Activated CD8-positive, alpha-beta T cell treated with anti-CD3 and anti-CD28 coated beads, Interleukin-2, amount 10 ng/mL, durations not matched to agents 7 days and 5 days (primary cell): Measurements from ENCODE around the gene PI4KA. TPM values are rescaled to one million over a fixed set of nuclear protein-coding genes. Genes with fewer than 3 reads are reported as not detected.
A peak's percentile ranks its signal among the peaks of the same experiment; 100 is the strongest.

Experiments
- ATAC-seq: fragments of 150-1000 bp; cut with Tn5 transposase; one replicate; pipeline ENCODE4 v1.10.0; 2021; ENCODE audit warnings: moderate library complexity
- CTCF ChIA-PET: fragments of 350-600 bp; sonication (Branson Sonifier 250); formaldehyde crosslinking; loops from one replicate; lab custom pipeline; 2021; ENCODE audit warnings: antibody characterized with exemption; lab: Charles Lee
- POLR2A ChIA-PET: fragments of 350-600 bp; sonication (Branson Sonifier 250); formaldehyde crosslinking; loops from one replicate; lab custom pipeline; 2021; ENCODE audit warnings: antibody characterized with exemption; lab: Charles Lee
- DNase-seq: peaks from one replicate; pipeline ENCODE4 v3.0.0-alpha.2; 2020
- H3K27ac Mint-ChIP-seq: one replicate; pipeline ENCODE4 v1.8.0; 2021; ENCODE audit warnings: mild to moderate bottlenecking, mixed read lengths
- H3K27me3 Mint-ChIP-seq: one replicate; pipeline ENCODE4 v1.8.0; 2021; ENCODE audit warnings: low read depth, mixed read lengths
- H3K36me3 Mint-ChIP-seq: one replicate; pipeline ENCODE4 v1.8.0; 2021; ENCODE audit warnings: low read depth, mixed read lengths
- H3K4me1 Mint-ChIP-seq: one replicate; pipeline ENCODE4 v1.8.0; 2021; ENCODE audit warnings: low read depth, mixed read lengths
- H3K4me3 Mint-ChIP-seq: one replicate; pipeline ENCODE4 v1.8.0; 2021; ENCODE audit warnings: mild to moderate bottlenecking, mixed read lengths
- H3K9me3 Mint-ChIP-seq: one replicate; pipeline ENCODE4 v1.8.0; 2022; ENCODE audit warnings: mixed read lengths; ENCODE audit not compliant: insufficient read depth
- total RNA-seq, 2 experiments: library from RNA; stranded (reverse); gene quantifications; one replicate each; pipeline ENCODE4 v1.2.3, GENCODE V29; 2021

The PI4KA gene
- total RNA-seq, 2 experiments from 2014 or later = 112 to 120 TPM

GRCh38 chr22:20796731-20797130 is 61.9 kb downstream of the PI4KA start:
- ChIA-PET CTCF (no interaction called here), POLR2A (no interaction called here)
- no peak for ATAC-seq
- no peaks in the 10 kb centered on the region for H3K9me3 Mint-ChIP-seq
- H3K4me1 Mint-ChIP-seq = no peaks in the 10 kb centered on the region
- H3K27ac Mint-ChIP-seq = no peak overlapping the region
- DNase-seq = no peak
- peaks cover 34% of the 10 kb centered on the region for H3K36me3 Mint-ChIP-seq
- no peak overlapping the region for H3K4me3 Mint-ChIP-seq
- H3K27me3 Mint-ChIP-seq = no peaks in the 10 kb centered on the region

DNA sequence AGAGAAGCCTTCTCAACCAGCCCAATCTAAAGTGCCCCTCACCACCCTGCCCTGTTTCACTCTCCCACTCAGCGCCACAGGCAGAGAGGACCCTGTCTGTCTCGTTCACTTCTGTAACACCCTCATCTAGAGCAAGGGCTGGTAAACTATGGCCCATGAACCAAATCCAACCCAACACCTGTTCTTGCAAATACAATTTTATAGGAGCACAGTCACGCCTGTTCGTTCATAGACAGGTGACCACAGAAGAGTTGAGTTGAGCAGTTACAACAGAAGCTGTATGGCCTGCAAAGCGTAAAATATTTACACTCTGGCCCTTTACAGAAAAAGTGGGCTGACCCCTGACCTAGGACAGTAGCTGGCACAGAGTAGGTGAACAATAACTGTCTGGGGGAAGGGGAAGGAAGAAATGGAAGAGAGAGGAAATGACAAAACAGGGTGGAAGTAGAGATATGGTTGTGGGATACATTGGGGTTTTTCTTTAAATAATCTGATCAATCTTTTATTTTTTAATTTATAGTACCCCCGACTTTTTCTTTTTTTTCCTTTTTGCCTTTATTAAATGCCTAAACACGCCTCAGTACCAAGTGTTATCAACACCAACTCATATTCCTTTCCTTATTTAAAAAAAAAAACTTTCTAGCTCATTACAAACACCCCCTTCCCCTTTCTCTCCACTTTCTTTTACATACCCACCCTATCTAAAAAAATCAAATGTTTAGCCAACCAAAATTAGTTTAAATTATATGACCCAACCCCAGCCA is 63.8 kb downstream of the PI4KA start:
- CTCF ChIA-PET = interaction anchor here (0.9 to 2.5 kb wide), 3 partner anchors 10 to 11 kb away, joined by 4 to 17 read pairs (median 5); no protein-coding TSS in a partner anchor
- DNase-seq (no peak), ATAC-seq (no peak)
- peaks cover 38% of the 10 kb centered on the region for H3K36me3 Mint-ChIP-seq
- no peaks in the 10 kb centered on the region for H3K27me3 Mint-ChIP-seq
- H3K4me1 Mint-ChIP-seq = no peaks in the 10 kb centered on the region
- POLR2A ChIA-PET = no interaction called here
- H3K9me3 Mint-ChIP-seq = no peaks in the 10 kb centered on the region
- H3K4me3 Mint-ChIP-seq = no peak overlapping the region
- H3K27ac Mint-ChIP-seq = no peak overlapping the region

GRCh38 chr22:20793748-20794649 is 64.6 kb downstream of the PI4KA start:
- Mint-ChIP-seq H3K36me3 (peaks cover 34% of the 10 kb centered on the region), H3K27ac (peak overlapping the region; percentile 48), H3K27me3 (no peaks in the 10 kb centered on the region), H3K9me3 (no peaks in the 10 kb centered on the region), H3K4me3 (no peak overlapping the region), H3K4me1 (no peaks in the 10 kb centered on the region)
- POLR2A ChIA-PET = interaction anchor here (0.7 kb wide), 1 partner anchor 92 kb away, joined by 3 read pairs; no protein-coding TSS in a partner anchor
- CTCF ChIA-PET = interaction anchor here (2.5 kb wide), 1 partner anchor 10 kb away, joined by 17 read pairs; no protein-coding TSS in a partner anchor
- ATAC-seq (no peak), DNase-seq (no peak)

GRCh38 chr22:20792966-20793728 is 65.5 kb downstream of the PI4KA start:
- ATAC-seq (no peak), DNase-seq (no peak)
- Mint-ChIP-seq H3K27me3 (no peaks in the 10 kb centered on the region), H3K9me3 (no peaks in the 10 kb centered on the region), H3K36me3 (peaks cover 31% of the 10 kb centered on the region), H3K27ac (no peak overlapping the region), H3K4me1 (no peaks in the 10 kb centered on the region), H3K4me3 (no peak overlapping the region)
- POLR2A ChIA-PET = interaction anchor here (0.7 kb wide), 1 partner anchor 91 kb away, joined by 3 read pairs; no protein-coding TSS in a partner anchor
- CTCF ChIA-PET = interaction anchor here (2.5 kb wide), 1 partner anchor 9 kb away, joined by 17 read pairs; no protein-coding TSS in a partner anchor

GRCh38 chr22:20792221-20792965 is 66.2 kb downstream of the PI4KA start:
- no peaks in the 10 kb centered on the region for H3K4me1 Mint-ChIP-seq
- no peaks in the 10 kb centered on the region for H3K9me3 Mint-ChIP-seq
- ATAC-seq (no peak), DNase-seq (no peak)
- CTCF ChIA-PET = interaction anchor here (2.5 kb wide), 1 partner anchor 8 kb away, joined by 17 read pairs; no protein-coding TSS in a partner anchor
- H3K36me3 Mint-ChIP-seq = peaks cover 33% of the 10 kb centered on the region
- no peak overlapping the region for H3K27ac Mint-ChIP-seq
- POLR2A ChIA-PET = no interaction called here
- no peak overlapping the region for H3K4me3 Mint-ChIP-seq
- H3K27me3 Mint-ChIP-seq = no peaks in the 10 kb centered on the region

DNA sequence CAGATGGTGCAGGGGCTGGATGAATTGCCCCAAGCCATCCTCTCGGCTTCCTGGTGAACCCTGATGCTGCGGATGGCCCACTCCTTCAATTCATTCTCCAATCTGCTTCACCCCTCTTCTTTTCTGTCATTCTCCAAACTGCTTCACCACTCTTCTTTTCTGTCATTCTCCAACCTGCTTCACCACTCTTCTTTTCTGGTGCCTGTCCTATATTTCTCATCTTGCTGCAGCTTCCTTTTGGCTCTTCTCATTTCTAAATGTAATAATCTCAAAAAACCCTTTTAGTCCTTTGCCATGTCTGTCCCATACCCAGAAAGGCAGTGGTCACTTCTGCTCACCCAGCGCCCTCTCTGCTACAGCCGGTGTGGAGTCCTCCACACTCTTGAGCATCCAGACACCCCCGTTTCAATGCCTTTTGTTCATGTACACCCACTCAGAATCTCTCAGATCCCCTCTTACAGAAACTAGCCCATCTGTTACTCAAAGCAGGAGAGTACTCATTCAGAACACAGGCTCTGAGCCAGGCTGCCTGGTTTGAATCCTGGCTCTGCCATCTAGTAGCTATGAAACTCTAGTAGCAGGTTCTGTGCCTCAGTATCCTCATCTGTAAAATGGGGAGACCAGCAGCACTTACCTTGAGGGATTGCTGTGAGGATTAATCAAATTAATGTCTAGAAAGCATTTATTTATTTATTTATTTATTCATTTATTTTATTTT is 69.8 kb downstream of the PI4KA start:
- Mint-ChIP-seq H3K27ac (no peak overlapping the region), H3K9me3 (no peaks in the 10 kb centered on the region), H3K27me3 (no peaks in the 10 kb centered on the region), H3K4me3 (no peak overlapping the region), H3K4me1 (no peaks in the 10 kb centered on the region), H3K36me3 (peaks cover 21% of the 10 kb centered on the region)
- no peak for ATAC-seq
- ChIA-PET POLR2A (no interaction called here), CTCF (no interaction called here)
- DNase-seq = no peak

DNA sequence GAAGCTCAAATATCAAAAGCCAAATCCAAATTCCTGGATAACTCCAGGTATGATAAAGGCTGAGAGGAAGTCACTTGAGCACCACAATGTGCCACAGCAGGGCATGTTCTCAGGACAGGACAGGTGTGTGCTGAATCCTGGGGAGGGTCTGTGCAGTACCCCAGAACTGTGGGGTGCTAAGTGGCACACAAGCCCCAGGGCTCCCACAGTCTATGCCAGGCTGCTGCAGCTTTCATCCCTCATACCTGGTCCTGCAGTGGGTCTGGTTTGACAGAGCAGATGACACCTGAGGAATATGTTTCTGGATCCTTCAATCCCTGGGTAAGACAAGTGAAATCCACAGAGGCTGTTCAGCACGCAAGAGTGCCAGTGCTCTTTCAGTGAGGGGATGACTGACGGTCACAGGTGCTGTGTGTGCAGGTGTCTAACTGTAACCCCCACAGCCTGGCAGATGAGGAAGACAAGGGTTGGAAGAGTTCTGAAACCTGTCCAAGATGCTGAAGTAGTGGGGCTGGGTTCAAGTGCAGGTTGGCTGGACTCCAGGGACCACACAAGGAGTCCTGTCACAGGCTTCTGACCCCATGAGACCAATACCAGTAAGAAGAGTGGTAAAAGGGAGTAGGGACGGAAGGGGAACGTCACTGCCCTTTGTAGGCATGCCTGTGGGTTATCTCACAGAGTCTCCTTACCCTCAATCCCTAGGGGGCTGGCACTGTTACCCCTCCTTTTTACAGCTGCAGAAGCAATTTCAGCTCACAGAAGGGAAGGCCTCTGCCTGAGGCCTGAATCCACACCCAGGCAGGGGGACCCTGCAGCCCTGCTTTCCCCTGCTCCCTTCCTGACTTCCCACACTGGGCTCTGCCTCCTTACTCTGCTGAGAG is 70.6 kb downstream of the PI4KA start:
- DNase-seq (no peak), ATAC-seq (no peak)
- no peak overlapping the region for H3K4me3 Mint-ChIP-seq
- peaks cover 23% of the 10 kb centered on the region for H3K36me3 Mint-ChIP-seq
- POLR2A ChIA-PET = no interaction called here
- H3K27me3 Mint-ChIP-seq = no peaks in the 10 kb centered on the region
- H3K27ac Mint-ChIP-seq = no peak overlapping the region
- CTCF ChIA-PET = no interaction called here
- no peaks in the 10 kb centered on the region for H3K9me3 Mint-ChIP-seq
- H3K4me1 Mint-ChIP-seq = no peaks in the 10 kb centered on the region

GRCh38 chr22:20787223-20787622 is 71.4 kb downstream of the PI4KA start:
- Mint-ChIP-seq H3K9me3 (no peaks in the 10 kb centered on the region), H3K4me3 (no peak overlapping the region), H3K27me3 (no peaks in the 10 kb centered on the region), H3K27ac (no peak overlapping the region), H3K36me3 (peaks cover 20% of the 10 kb centered on the region), H3K4me1 (no peaks in the 10 kb centered on the region)
- POLR2A ChIA-PET = no interaction called here
- DNase-seq = no peak
- ATAC-seq = no peak
- CTCF ChIA-PET = no interaction called here

DNA sequence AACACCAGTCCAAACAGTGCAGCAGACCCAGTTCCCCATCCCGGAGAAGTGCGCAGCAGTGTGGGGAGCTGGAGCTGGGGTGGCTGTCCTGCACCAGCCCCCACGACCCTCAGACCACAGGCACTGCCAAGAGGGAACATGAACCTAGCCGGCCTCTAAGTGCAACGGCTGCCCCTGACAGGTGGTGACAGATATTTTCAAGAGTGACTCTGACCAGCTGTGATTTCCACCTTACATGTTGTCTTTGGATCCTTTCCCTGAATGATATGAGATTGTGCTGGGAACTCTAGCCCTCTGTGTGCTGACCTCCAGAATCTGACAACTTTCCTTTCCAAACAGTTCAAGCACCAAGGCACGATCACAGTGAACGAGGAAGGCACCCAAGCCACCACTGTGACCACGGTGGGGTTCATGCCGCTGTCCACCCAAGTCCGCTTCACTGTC is 72.1 kb downstream of the PI4KA start:
- H3K9me3 Mint-ChIP-seq = no peaks in the 10 kb centered on the region
- ChIA-PET CTCF (no interaction called here), POLR2A (interaction anchor here (0.6 kb wide), 1 partner anchor 190 kb away, joined by 5 read pairs; no protein-coding TSS in a partner anchor)
- ATAC-seq (no peak), DNase-seq (no peak)
- H3K27me3 Mint-ChIP-seq = no peaks in the 10 kb centered on the region
- H3K4me3 Mint-ChIP-seq = no peak overlapping the region
- no peak overlapping the region for H3K27ac Mint-ChIP-seq
- H3K36me3 Mint-ChIP-seq = peaks cover 18% of the 10 kb centered on the region
- H3K4me1 Mint-ChIP-seq = no peaks in the 10 kb centered on the region
